ENCODE data around the gene SPNS2. TPM values are rescaled to one million over a fixed set of nuclear protein-coding genes. Genes with fewer than 3 reads are reported as not detected.

The SPNS2 gene
- total and polyA plus RNA-seq, 4 donors = 4.0 to 9.0 (median 5.2) TPM

- no peak for DNase-seq (ENCODE audit: low spot score)
- peaks cover 0 to 2% (median under 1%) of the 10 kb centered on the region in 4 donors for H3K9me3 ChIP-seq (ENCODE audit: control insufficient read depth in 4 of 4, low read length in 3 of 4)
- TF ChIP-seq RAD21 (IDR thresholded peaks at IDR 0.05) (no peak), TAF1 (conservative IDR thresholded peaks at IDR 0.05) (no peak), ZBTB33 (IDR thresholded peaks at IDR 0.05) (no peak), FOXA1 (IDR thresholded peaks at IDR 0.05) (no peak), JUND (IDR thresholded peaks at IDR 0.05) (no peak), REST (IDR thresholded peaks at IDR 0.05) (no peak), SP1 (IDR thresholded peaks at IDR 0.05) (no peak), FOXA2 (IDR thresholded peaks at IDR 0.05) (no peak), RXRA (IDR thresholded peaks at IDR 0.05) (no peak), HNF4A (conservative IDR thresholded peaks at IDR 0.05) (no peak), GABPA (IDR thresholded peaks at IDR 0.05 in 1 of 2, conservative IDR thresholded peaks at IDR 0.05 in 1 of 2) (no peak), HNF4G (IDR thresholded peaks at IDR 0.05) (no peak), EGR1 (IDR thresholded peaks at IDR 0.05; ENCODE audit: low read depth in 2 of 2) (no peak), MAX (IDR thresholded peaks at IDR 0.05) (no peak), ATF3 (IDR thresholded peaks at IDR 0.05) (no peak)
- no peaks in the 10 kb centered on the region for H3K27me3 ChIP-seq (ENCODE audit: control insufficient read depth in 4 of 4, insufficient read depth in 4 of 4, low read length in 3 of 4)
- no peaks in the 10 kb centered on the region for H3K4me1 ChIP-seq (ENCODE audit: control insufficient read depth in 4 of 4, insufficient read depth in 4 of 4, low read length in 3 of 4)
- H3K36me3 ChIP-seq (ENCODE audit: control insufficient read depth in 4 of 4, insufficient read depth in 3 of 4, low read depth in 1 of 4, low read length in 3 of 4) = no peaks in the 10 kb centered on the region
- WGBS = 76% methylated on average over 5 of the region's 5 CpGs
- H3K9ac ChIP-seq (ENCODE audit: low read depth in 1 of 2, low read length in 2 of 2) = no peak overlapping the region
- H3K4me3 ChIP-seq (ENCODE audit: low read depth in 1 of 3, low read length in 3 of 3) = no peak overlapping the region
- no peak overlapping the region for H3K27ac ChIP-seq (ENCODE audit: low read depth in 1 of 2, low read length in 2 of 2)
These were observed 38.0 kb upstream of the SPNS2 start for GRCh38 chr17:4460661-4461060.

- H3K9me3 ChIP-seq (ENCODE audit: control insufficient read depth in 4 of 4, low read length in 3 of 4) = peaks cover 0 to 2% (median under 1%) of the 10 kb centered on the region in 4 donors
- no peak for DNase-seq (ENCODE audit: low spot score)
- no peaks in the 10 kb centered on the region for H3K4me1 ChIP-seq (ENCODE audit: control insufficient read depth in 4 of 4, insufficient read depth in 4 of 4, low read length in 3 of 4)
- H3K4me3 ChIP-seq (ENCODE audit: low read depth in 1 of 3, low read length in 3 of 3) = no peak overlapping the region
- no peak overlapping the region for H3K27ac ChIP-seq (ENCODE audit: low read depth in 1 of 2, low read length in 2 of 2)
- H3K36me3 ChIP-seq (ENCODE audit: control insufficient read depth in 4 of 4, insufficient read depth in 3 of 4, low read depth in 1 of 4, low read length in 3 of 4) = no peaks in the 10 kb centered on the region
- 89% methylated on average over 10 of the region's 10 CpGs for WGBS
- no peaks in the 10 kb centered on the region for H3K27me3 ChIP-seq (ENCODE audit: control insufficient read depth in 4 of 4, insufficient read depth in 4 of 4, low read length in 3 of 4)
- H3K9ac ChIP-seq (ENCODE audit: low read depth in 1 of 2, low read length in 2 of 2) = no peak overlapping the region
- TF ChIP-seq CTCF (IDR thresholded peaks at IDR 0.05; ENCODE audit: low read depth, low read length, missing input control) (no peak), HNF4A (conservative IDR thresholded peaks at IDR 0.05) (no peak), REST (IDR thresholded peaks at IDR 0.05) (no peak), YY1 (IDR thresholded peaks at IDR 0.05) (no peak), SP1 (IDR thresholded peaks at IDR 0.05) (no peak)
These were observed 34.7 kb upstream of the SPNS2 start for GRCh38 chr17:4463818-4464476.

Measured in liver (tissue), 9 donors.